Mucosa of descending colon (tissue), 3 donors: ENCODE measurements around the gene PLEKHA4. TPM values are rescaled to one million over a fixed set of nuclear protein-coding genes. Genes with fewer than 3 reads are reported as not detected.
"Not testable (repeated sequence)": the region's sequence is repeated elsewhere in the genome, so short reads cannot be mapped to it uniquely, and the experiment has no call there.

Source experiments
- ATAC-seq: fragments of 200-7000 bp; cut with Tn5 transposase; one replicate; pipeline ENCODE4 v1.9.1; 2020; ENCODE audit warnings: mild to moderate bottlenecking, moderate library complexity
- DNase-seq, 3 donors: peaks; one replicate each; pipeline ENCODE4 v3.0.0-alpha.2; 2020
- H3K36me3 ChIP-seq: fragments of 200-600 bp; one replicate; pipeline ENCODE4 v1.8.0; 2021; ENCODE audit warnings: low read depth, mild to moderate bottlenecking
- H3K4me1 ChIP-seq: fragments of 200-600 bp; one replicate; pipeline ENCODE4 v1.8.0; 2021; ENCODE audit warnings: low read depth, mild to moderate bottlenecking
- H3K4me3 ChIP-seq: fragments of 200-600 bp; one replicate; pipeline ENCODE4 v1.8.0; 2021; ENCODE audit warnings: mild to moderate bottlenecking
- H3K9me3 ChIP-seq: fragments of 200-600 bp; one replicate; pipeline ENCODE4 v1.8.0; 2021; ENCODE audit warnings: mild to moderate bottlenecking
- intact Hi-C, 2 donors: fragments of 100-400 bp; cut with DNase I in 1 of 2; cut with micrococcal nuclease in 1 of 2; formaldehyde crosslinking; loops; one replicate each; pipeline versions ENCODE4 v1.11.0 to v1.11.1; 2022; cut with DNase I, micrococcal nuclease
- total RNA-seq, 3 donors: library from RNA; stranded (reverse); fragmentation: NEBNext Ultra II Directional in 2 of 3; extraction: Animal tissue kit (Norgen Biotek cat#: 25700) in 2 of 3; gene quantifications; one replicate each; pipeline versions ENCODE4 v1.2.1 to v1.2.4, GENCODE V29; 2021 to 2023
- TF ChIP-seq, protein P1 (sequence below): fragments of 200-600 bp; IDR thresholded peaks from one replicate; pipeline ENCODE4 v1.8.0; 2022; ENCODE audit warnings: antibody characterized with exemption, mild to moderate bottlenecking
- donor health status: DM: no; HTN: no; CAD: no; lungs with moderate emphysema.
- donor health status: DM: no; HTN: no; CAD: no.
- donor health status: DM: no; HTN: yes; CAD: no.

PLEKHA4 gene
- total RNA-seq, 3 donors from 2014 or later, result 4.6 to 30.2 (median 21.5) TPM

DNA sequence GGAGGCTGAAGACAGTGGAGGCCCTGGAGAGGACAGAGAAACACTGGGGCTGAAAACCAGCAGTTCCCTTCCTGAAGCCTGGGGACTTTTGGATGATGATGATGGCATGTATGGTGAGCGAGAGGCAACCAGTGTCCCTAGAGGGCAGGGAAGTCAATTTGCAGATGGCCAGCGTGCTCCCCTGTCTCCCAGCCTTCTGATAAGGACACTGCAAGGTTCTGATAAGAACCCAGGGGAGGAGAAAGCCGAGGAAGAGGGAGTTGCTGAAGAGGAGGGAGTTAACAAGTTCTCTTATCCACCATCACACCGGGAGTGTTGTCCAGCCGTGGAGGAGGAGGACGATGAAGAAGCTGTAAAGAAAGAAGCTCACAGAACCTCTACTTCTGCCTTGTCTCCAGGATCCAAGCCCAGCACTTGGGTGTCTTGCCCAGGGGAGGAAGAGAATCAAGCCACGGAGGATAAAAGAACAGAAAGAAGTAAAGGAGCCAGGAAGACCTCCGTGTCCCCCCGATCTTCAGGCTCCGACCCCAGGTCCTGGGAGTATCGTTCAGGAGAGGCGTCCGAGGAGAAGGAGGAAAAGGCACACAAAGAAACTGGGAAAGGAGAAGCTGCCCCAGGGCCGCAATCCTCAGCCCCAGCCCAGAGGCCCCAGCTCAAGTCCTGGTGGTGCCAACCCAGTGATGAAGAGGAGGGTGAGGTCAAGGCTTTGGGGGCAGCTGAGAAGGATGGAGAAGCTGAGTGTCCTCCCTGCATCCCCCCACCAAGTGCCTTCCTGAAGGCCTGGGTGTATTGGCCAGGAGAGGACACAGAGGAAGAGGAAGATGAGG lies 5.3 kb upstream of the PLEKHA4 start:
- H3K4me1 ChIP-seq, result peaks cover 37% of the 10 kb centered on the region
- ATAC-seq (no peak), DNase-seq (peak in 1 of 3 donors; percentile 34)
- no peaks in the 10 kb centered on the region for H3K9me3 ChIP-seq
- intact Hi-C loops, result loop anchor here in 1 of 2 donors (10.0 kb wide), 1 partner anchor 91 kb away; the partner anchor contains the start of gene FTL
- H3K36me3 ChIP-seq, result no peaks in the 10 kb centered on the region
- TF ChIP-seq, protein P1, sequence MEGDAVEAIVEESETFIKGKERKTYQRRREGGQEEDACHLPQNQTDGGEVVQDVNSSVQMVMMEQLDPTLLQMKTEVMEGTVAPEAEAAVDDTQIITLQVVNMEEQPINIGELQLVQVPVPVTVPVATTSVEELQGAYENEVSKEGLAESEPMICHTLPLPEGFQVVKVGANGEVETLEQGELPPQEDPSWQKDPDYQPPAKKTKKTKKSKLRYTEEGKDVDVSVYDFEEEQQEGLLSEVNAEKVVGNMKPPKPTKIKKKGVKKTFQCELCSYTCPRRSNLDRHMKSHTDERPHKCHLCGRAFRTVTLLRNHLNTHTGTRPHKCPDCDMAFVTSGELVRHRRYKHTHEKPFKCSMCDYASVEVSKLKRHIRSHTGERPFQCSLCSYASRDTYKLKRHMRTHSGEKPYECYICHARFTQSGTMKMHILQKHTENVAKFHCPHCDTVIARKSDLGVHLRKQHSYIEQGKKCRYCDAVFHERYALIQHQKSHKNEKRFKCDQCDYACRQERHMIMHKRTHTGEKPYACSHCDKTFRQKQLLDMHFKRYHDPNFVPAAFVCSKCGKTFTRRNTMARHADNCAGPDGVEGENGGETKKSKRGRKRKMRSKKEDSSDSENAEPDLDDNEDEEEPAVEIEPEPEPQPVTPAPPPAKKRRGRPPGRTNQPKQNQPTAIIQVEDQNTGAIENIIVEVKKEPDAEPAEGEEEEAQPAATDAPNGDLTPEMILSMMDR, result no peak
- peak overlapping the region; percentile 87 for H3K4me3 ChIP-seq

DNA sequence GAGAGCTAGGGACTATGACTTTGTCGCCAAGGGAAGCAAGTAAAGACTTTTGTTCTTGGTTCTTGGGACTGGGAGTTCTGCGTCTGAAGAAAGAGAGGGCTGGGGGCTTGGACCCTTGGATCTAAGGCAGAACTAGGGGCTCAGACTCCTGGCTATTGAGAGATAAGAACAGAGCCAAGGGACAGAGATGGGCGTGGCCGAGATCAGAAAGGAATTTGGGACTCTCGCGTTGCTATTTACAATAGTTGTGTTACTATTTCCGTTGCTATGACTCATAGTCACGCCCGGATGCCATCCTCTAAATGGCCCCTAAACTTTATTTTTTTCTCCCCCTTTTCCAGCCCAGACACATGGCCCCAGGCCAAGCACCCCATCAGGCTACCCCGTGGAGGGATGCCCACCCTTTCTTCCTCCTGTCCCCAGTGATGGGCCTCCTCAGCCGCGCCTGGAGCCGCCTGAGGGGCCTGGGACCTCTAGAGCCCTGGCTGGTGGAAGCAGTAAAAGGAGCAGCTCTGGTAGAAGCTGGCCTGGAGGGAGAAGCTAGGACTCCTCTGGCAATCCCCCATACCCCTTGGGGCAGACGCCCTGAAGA lies 4.6 kb upstream of the PLEKHA4 start:
- H3K9me3 ChIP-seq, result no peaks in the 10 kb centered on the region
- DNase-seq (peak; percentile 78 to 93 (median 87)), ATAC-seq (peak; percentile 76)
- no peaks in the 10 kb centered on the region for H3K36me3 ChIP-seq
- H3K4me3 ChIP-seq, result peak overlapping the region; percentile 87
- H3K4me1 ChIP-seq, result peaks cover 37% of the 10 kb centered on the region
- TF ChIP-seq, protein P1, result no peak
- intact Hi-C loops, result loop anchor here in 1 of 2 donors (10.0 kb wide), 1 partner anchor 92 kb away; the partner anchor contains the start of gene FTL

DNA sequence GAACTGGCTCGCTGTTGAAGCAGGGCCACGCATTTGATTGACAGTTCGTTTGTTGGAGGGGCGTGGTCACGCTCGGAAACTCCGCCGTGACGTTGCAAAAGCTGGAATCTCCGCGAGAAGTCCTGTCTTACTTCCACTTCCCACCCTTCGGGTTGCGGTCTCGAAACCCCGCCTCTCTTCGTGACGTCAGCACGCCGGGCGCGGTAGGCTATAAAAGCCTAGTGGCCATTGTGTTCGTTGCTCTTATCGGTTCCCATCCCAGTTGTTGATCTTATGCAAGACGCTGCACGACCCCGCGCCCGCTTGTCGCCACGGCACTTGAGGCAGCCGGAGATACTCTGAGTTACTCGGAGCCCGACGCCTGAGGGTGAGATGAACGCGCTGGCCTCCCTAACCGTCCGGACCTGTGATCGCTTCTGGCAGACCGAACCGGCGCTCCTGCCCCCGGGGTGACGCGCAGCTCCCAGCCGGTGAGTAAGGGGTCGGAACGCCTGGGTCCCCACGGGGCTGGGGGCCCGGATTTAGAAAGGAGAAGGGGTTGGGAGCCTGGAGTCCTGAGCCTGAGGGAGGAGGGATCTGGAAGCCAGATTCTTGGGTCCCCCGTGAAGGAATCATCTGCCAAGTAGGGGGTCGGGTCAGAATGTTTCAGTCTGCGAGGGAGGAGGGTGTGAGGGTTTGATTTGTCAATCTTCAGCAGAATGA lies 3.9 kb upstream of the PLEKHA4 start, which contains the start of gene PPP1R15A:
TSS of gene PPP1R15A (plus strand) at position 240 of the 702 bp plus-strand sequence. CDS start 813 bp downstream, outside the sequence.
- Histone ChIP-seq H3K9me3 (no peaks in the 10 kb centered on the region), H3K4me3 (peak within 1 kb of the TSS; percentile 87), H3K36me3 (no peaks in the 10 kb centered on the region), H3K4me1 (peaks cover 37% of the 10 kb centered on the region)
- ATAC-seq (peak; percentile 78), DNase-seq (peak; percentile 98 to 100 (median 99))
- intact Hi-C loops, result loop anchor here in 1 of 2 donors (10.0 kb wide), 1 partner anchor 92 kb away; the partner anchor contains the start of gene FTL
- TF ChIP-seq, protein P1, result no peak

DNA sequence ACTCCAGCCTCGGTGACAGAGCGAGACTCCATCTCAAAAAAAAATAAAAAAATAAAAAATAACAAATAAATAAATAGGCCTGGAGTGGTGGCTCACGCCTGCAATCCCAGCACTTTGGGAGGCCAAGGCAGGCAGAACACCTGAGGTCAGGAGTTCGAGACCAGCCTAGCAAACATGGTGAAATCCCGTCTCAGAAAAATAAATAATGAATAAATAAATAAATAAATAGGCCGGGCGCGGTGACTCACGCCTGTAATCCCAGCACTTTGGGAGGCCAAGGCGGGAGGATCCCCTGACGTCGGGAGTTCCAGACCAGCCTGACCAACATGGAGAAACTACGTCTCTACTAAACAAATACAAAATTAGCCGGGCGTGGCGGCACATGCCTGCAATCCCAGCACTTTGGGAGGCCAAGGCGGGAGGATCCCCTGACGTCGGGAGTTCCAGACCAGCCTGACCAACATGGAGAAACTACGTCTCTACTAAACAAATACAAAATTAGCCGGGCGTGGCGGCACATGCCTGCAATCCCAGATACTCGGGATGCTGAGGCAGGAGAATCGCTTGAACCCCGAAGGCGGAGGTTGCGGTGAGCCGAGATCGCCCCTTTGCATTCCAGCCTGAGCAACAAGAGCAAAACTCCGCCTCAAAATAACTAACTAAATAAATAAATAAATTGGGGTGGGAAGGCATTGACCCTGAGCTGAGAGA lies 3.2 kb upstream of the PLEKHA4 start:
- Histone ChIP-seq H3K4me1 (peaks cover 42% of the 10 kb centered on the region), H3K4me3 (peak overlapping the region; percentile 87)
- not testable (repeated sequence) for H3K36me3 ChIP-seq, ATAC-seq, H3K9me3 ChIP-seq
- intact Hi-C loops, result loop anchor here in 1 of 2 donors (10.0 kb wide), 1 partner anchor 93 kb away; the partner anchor contains the start of gene FTL
- DNase-seq, result peak in 1 of 3 donors; percentile 38

DNA sequence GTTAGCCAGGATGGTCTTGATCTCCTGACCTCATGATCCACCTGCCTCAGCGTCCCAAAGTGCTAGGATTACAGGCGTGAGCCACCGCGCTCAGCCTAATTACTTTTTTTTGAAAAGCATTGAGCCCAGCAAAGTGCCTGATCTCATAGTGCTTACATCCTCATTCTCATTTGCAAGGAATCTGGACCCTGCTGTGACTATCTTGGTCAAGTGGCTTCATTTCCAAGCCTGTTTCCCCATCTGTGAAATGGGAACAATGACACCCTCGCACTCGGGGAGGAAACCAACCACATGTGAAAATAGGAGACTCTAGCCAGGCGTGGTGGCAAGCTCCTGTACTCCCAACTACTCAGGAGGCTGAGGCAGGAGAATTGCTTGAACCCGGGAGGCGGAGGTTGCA lies 1.6 kb upstream of the PLEKHA4 start:
- no peaks in the 10 kb centered on the region for H3K9me3 ChIP-seq
- H3K36me3 ChIP-seq, result no peaks in the 10 kb centered on the region
- intact Hi-C loops, result loop anchor here in 1 of 2 donors (10.0 kb wide), 1 partner anchor 95 kb away; the partner anchor contains the start of gene FTL
- no peak overlapping the region for H3K4me3 ChIP-seq
- TF ChIP-seq, protein P1, result no peak
- peaks cover 26% of the 10 kb centered on the region for H3K4me1 ChIP-seq
- DNase-seq, result no peak
- ATAC-seq, result no peak
